Activated CD8-positive, alpha-beta T cell treated with anti-CD3 and anti-CD28 coated beads, Interleukin-2, amount 10 ng/mL, durations not matched to agents 7 days and 5 days (primary cell): ENCODE measurements around the gene RYR2. TPM values are rescaled to one million over a fixed set of nuclear protein-coding genes. Genes with fewer than 3 reads are reported as not detected.

Experiments
- ATAC-seq: fragments of 150-1000 bp; cut with Tn5 transposase; one replicate; pipeline ENCODE4 v1.10.0; 2021; ENCODE audit warnings: moderate library complexity
- CTCF ChIA-PET: fragments of 350-600 bp; sonication (Branson Sonifier 250); formaldehyde crosslinking; loops from one replicate; lab custom pipeline; 2021; ENCODE audit warnings: antibody characterized with exemption; lab: Charles Lee
- POLR2A ChIA-PET: fragments of 350-600 bp; sonication (Branson Sonifier 250); formaldehyde crosslinking; loops from one replicate; lab custom pipeline; 2021; ENCODE audit warnings: antibody characterized with exemption; lab: Charles Lee
- DNase-seq: peaks from one replicate; pipeline ENCODE4 v3.0.0-alpha.2; 2020
- H3K27ac Mint-ChIP-seq: one replicate; pipeline ENCODE4 v1.8.0; 2021; ENCODE audit warnings: mild to moderate bottlenecking, mixed read lengths
- H3K27me3 Mint-ChIP-seq: one replicate; pipeline ENCODE4 v1.8.0; 2021; ENCODE audit warnings: low read depth, mixed read lengths
- H3K36me3 Mint-ChIP-seq: one replicate; pipeline ENCODE4 v1.8.0; 2021; ENCODE audit warnings: low read depth, mixed read lengths
- H3K4me1 Mint-ChIP-seq: one replicate; pipeline ENCODE4 v1.8.0; 2021; ENCODE audit warnings: low read depth, mixed read lengths
- H3K4me3 Mint-ChIP-seq: one replicate; pipeline ENCODE4 v1.8.0; 2021; ENCODE audit warnings: mild to moderate bottlenecking, mixed read lengths
- H3K9me3 Mint-ChIP-seq: one replicate; pipeline ENCODE4 v1.8.0; 2022; ENCODE audit warnings: mixed read lengths; ENCODE audit not compliant: insufficient read depth
- total RNA-seq, 2 experiments: library from RNA; stranded (reverse); gene quantifications; one replicate each; pipeline ENCODE4 v1.2.3, GENCODE V29; 2021

The RYR2 gene
- total RNA-seq, result not detected

DNA sequence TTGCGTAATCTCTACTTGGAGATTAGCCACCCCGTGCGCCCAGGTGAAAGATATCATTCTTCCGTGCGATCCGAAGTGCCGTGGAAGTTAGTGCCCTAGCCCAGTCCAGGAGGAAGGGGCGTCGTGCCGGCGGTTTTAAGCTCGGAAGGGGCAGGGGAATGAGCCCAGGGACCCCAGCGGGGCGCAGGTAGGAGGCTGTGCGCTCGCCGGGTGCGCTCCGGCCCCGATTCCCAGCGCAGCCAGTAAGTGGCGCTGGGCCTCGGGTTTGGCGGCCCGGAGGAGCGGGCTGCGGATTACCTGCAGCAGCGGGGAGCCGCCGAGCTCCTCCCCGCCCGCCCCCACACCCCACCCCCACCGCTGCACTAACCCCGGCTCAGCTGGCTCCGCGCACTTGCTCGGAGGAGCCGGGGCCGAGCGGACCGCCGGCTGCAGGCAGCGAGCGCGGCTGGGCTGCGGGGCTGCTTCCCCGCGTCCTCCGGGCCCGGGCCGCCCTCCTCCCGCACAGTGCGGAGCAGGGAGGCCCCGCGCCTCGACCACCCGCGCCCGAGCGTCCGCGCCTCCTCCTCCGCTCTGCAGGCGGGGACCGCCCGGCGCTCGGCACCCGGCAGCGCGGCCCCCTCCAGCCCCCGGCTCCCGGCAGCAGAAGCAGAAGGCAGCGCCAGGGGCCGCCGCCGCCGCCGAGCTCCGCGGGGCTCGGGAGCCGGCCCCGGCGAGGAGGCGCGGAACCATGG lies at the start of gene RYR2:
Gene RYR2 (plus strand): TSS at position 390 of the 731 bp plus-strand sequence. CDS start 338 bp downstream, at position 728.
- peak; percentile 33 for ATAC-seq
- H3K36me3 Mint-ChIP-seq, result peaks cover 4% of the 10 kb centered on the region
- CTCF ChIA-PET, result no interaction called here
- H3K4me1 Mint-ChIP-seq, result peaks cover 4% of the 10 kb centered on the region
- H3K9me3 Mint-ChIP-seq, result no peaks in the 10 kb centered on the region
- peak within 1 kb of the TSS; percentile 37 for H3K27ac Mint-ChIP-seq
- peak within 1 kb of the TSS; percentile 44 for H3K4me3 Mint-ChIP-seq
- DNase-seq, result no peak
- peaks cover 46% of the 10 kb centered on the region for H3K27me3 Mint-ChIP-seq
- POLR2A ChIA-PET, result no interaction called here

DNA sequence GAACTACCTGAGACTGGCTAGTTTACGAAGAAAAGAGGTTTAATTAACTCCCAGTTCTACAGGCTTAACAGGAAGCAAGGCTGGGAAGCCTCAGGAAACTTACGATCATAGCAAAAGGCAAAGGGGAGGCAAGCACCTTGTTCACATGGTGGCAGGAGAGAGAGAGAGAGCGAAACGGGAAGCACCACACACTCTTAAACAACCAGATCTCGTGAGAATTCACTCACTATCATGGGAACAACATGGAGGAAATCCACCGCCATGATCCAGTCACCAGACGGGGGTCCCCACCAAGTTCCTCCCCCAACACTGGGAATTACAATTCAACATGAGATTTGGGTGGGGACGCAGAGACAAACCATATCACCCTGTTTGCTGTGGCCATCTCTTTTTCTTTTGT lies 49.5 kb upstream of the RYR2 start:
- no peak for DNase-seq
- ChIA-PET POLR2A (no interaction called here), CTCF (no interaction called here)
- Mint-ChIP-seq H3K27ac (no peak overlapping the region), H3K4me1 (no peaks in the 10 kb centered on the region), H3K9me3 (no peaks in the 10 kb centered on the region), H3K36me3 (no peaks in the 10 kb centered on the region), H3K27me3 (peaks cover 2% of the 10 kb centered on the region), H3K4me3 (no peak overlapping the region)
- ATAC-seq, result no peak

DNA sequence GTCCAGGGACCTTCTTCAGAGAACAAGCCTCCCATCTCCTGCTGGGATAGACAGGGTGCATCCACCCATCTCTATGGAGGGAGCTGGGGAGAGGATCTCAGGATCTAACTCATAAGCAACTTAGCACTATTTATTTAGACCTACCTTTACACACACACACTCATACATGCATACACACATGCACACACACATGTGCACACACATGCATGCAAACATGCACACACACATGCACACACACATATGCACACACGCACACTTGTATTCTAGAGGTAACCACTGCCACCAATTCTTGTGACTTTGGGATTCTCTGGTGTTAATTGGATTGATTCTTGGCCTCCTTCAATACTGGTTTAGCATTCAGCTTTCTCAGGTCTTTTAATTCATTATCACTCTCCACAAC lies 47.5 kb upstream of the RYR2 start:
- no peaks in the 10 kb centered on the region for H3K4me1 Mint-ChIP-seq
- no peak for DNase-seq
- no peaks in the 10 kb centered on the region for H3K27me3 Mint-ChIP-seq
- ChIA-PET CTCF (no interaction called here), POLR2A (no interaction called here)
- no peaks in the 10 kb centered on the region for H3K36me3 Mint-ChIP-seq
- H3K4me3 Mint-ChIP-seq, result no peak overlapping the region
- no peak for ATAC-seq
- no peak overlapping the region for H3K27ac Mint-ChIP-seq
- no peaks in the 10 kb centered on the region for H3K9me3 Mint-ChIP-seq

GRCh38 chr1:236997361-236997760 lies 44.6 kb upstream of the RYR2 start:
- CTCF ChIA-PET, result no interaction called here
- no peak for DNase-seq
- Mint-ChIP-seq H3K4me1 (no peaks in the 10 kb centered on the region), H3K36me3 (no peaks in the 10 kb centered on the region), H3K4me3 (no peak overlapping the region), H3K9me3 (no peaks in the 10 kb centered on the region), H3K27ac (no peak overlapping the region), H3K27me3 (no peaks in the 10 kb centered on the region)
- ATAC-seq, result no peak
- POLR2A ChIA-PET, result no interaction called here

DNA sequence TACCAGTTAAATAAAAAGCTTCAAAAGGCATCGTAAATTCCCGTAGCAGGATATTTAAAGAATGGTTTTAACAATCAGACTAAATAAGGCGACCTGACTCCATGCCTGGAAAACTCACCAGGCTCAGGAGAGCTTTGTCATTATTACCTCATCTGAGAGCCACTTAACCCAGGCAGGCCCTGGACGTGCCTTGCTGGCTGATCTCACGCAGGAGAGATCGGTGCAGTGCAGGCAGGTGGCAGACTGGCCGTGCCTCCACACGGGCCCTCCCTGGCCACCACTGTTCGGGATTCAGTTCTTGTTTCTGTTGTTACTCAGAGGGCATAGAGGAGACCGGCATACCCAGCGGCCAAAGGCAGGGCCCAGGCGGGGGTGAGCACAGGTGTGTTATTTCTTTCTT lies 44.1 kb upstream of the RYR2 start:
- CTCF ChIA-PET, result no interaction called here
- H3K36me3 Mint-ChIP-seq, result no peaks in the 10 kb centered on the region
- ATAC-seq (no peak), DNase-seq (no peak)
- no peaks in the 10 kb centered on the region for H3K27me3 Mint-ChIP-seq
- H3K4me1 Mint-ChIP-seq, result no peaks in the 10 kb centered on the region
- no peak overlapping the region for H3K4me3 Mint-ChIP-seq
- no peak overlapping the region for H3K27ac Mint-ChIP-seq
- POLR2A ChIA-PET, result no interaction called here
- no peaks in the 10 kb centered on the region for H3K9me3 Mint-ChIP-seq

- ChIA-PET POLR2A (no interaction called here), CTCF (no interaction called here)
- Mint-ChIP-seq H3K27ac (no peak overlapping the region), H3K4me1 (no peaks in the 10 kb centered on the region), H3K27me3 (no peaks in the 10 kb centered on the region), H3K9me3 (no peaks in the 10 kb centered on the region), H3K4me3 (no peak overlapping the region), H3K36me3 (no peaks in the 10 kb centered on the region)
- DNase-seq (no peak), ATAC-seq (no peak)
These were observed 43.4 kb upstream of the RYR2 start for GRCh38 chr1:236998546-236998945.

GRCh38 chr1:237000191-237000590 lies 41.8 kb upstream of the RYR2 start:
- POLR2A ChIA-PET, result no interaction called here
- Mint-ChIP-seq H3K4me3 (no peak overlapping the region), H3K27ac (no peak overlapping the region), H3K36me3 (no peaks in the 10 kb centered on the region), H3K27me3 (no peaks in the 10 kb centered on the region), H3K9me3 (no peaks in the 10 kb centered on the region), H3K4me1 (no peaks in the 10 kb centered on the region)
- ATAC-seq, result no peak
- DNase-seq, result no peak
- CTCF ChIA-PET, result no interaction called here

DNA sequence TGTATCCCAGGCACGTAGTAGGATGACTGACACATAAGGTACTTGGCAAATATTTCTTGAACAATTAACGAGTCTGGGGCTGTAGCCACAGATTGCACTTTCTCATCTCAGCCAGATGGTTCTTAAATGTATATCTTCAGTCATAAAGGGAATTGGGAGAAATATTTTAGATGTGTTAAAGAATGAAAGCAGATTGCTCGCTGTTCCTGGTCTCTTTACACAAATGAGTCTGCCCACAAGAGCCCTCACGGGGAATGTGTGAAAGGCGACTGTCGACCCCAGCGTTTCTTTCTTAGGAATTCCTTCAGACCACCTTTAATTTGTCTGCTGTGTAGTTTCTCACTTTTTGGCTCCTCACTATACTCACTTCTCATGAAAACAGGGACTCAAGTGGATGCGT lies 38.5 kb upstream of the RYR2 start:
- Mint-ChIP-seq H3K27ac (no peak overlapping the region), H3K36me3 (no peaks in the 10 kb centered on the region), H3K4me1 (no peaks in the 10 kb centered on the region), H3K4me3 (no peak overlapping the region), H3K9me3 (no peaks in the 10 kb centered on the region), H3K27me3 (no peaks in the 10 kb centered on the region)
- ChIA-PET POLR2A (no interaction called here), CTCF (no interaction called here)
- ATAC-seq (no peak), DNase-seq (no peak)

GRCh38 chr1:237004116-237004515 lies 37.9 kb upstream of the RYR2 start, which contains the start of gene MT1HL1:
TSS of gene MT1HL1 (minus strand) at chr1:237004441. CDS start at chr1:237004372, 69 bp downstream.
- H3K36me3 Mint-ChIP-seq, result no peaks in the 10 kb centered on the region
- H3K27me3 Mint-ChIP-seq, result no peaks in the 10 kb centered on the region
- ATAC-seq (no peak), DNase-seq (no peak)
- H3K27ac Mint-ChIP-seq, result no peak within 1 kb of the TSS
- CTCF ChIA-PET, result no interaction called here
- POLR2A ChIA-PET, result no interaction called here
- no peak within 1 kb of the TSS for H3K4me3 Mint-ChIP-seq
- H3K9me3 Mint-ChIP-seq, result no peaks in the 10 kb centered on the region
- no peaks in the 10 kb centered on the region for H3K4me1 Mint-ChIP-seq

- DNase-seq (no peak), ATAC-seq (no peak)
- Mint-ChIP-seq H3K27me3 (no peaks in the 10 kb centered on the region), H3K36me3 (no peaks in the 10 kb centered on the region), H3K4me1 (no peaks in the 10 kb centered on the region), H3K4me3 (no peak overlapping the region), H3K27ac (no peak overlapping the region), H3K9me3 (no peaks in the 10 kb centered on the region)
- CTCF ChIA-PET, result no interaction called here
- POLR2A ChIA-PET, result no interaction called here
These were observed 36.3 kb upstream of the RYR2 start for GRCh38 chr1:237005674-237006073.

DNA sequence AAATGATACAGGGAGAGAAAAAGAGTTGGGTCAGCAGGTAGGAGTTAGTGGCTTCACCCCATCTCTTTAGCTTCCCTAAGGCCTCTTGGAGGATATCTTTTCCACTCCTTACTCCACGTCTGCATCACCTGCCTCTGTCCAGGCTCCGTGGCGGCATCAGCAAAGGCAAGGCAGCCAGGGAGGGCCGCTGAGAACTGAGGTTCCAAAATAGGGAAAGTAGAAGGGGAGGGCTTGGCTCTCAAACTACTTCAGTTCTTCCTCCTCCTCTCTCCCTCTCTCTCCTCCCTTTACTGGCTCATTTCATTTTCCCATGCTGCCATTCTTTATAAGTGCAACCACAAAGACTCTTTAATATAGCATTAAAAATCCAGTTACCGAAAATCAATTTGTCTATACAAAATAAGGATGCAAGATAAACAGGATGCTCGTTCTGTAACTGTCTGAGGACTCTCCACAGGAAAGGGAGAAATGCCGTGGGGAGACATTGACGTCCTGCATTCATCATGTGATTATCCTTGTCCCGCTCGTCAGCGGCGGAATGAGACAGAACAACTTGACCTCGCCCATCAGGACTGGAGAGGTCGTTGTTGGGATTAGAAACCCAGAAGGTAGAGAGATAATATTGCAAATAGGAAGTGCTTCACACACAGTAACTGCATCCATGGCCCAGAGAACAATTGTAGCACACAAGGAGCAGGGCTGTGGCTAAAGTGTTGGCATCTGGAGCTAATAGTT lies 34.7 kb upstream of the RYR2 start:
- Mint-ChIP-seq H3K4me3 (no peak overlapping the region), H3K36me3 (no peaks in the 10 kb centered on the region), H3K27ac (no peak overlapping the region), H3K9me3 (no peaks in the 10 kb centered on the region), H3K27me3 (no peaks in the 10 kb centered on the region), H3K4me1 (no peaks in the 10 kb centered on the region)
- ChIA-PET POLR2A (no interaction called here), CTCF (no interaction called here)
- DNase-seq (no peak), ATAC-seq (no peak)

DNA sequence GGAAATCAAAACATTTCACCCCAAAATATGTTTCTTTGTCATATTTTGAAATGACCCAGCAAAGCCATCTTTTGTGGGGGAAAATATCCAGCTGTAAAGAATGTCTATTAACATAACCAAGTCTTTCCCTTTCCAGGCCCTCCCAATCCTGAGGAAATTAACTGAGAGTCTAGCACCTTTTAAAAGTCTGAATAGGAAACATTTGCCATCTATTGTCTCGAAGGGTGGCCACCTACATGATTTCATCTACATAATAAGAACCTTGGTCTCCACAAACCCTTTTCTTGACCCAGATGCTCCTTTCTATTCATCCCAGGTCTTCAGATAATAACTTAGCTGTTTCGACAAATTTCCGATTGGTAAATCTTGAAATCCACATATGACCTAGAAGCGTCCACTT lies 32.4 kb upstream of the RYR2 start:
- POLR2A ChIA-PET, result no interaction called here
- CTCF ChIA-PET, result no interaction called here
- ATAC-seq, result no peak
- H3K4me1 Mint-ChIP-seq, result no peaks in the 10 kb centered on the region
- no peak overlapping the region for H3K4me3 Mint-ChIP-seq
- no peaks in the 10 kb centered on the region for H3K9me3 Mint-ChIP-seq
- no peaks in the 10 kb centered on the region for H3K36me3 Mint-ChIP-seq
- no peak overlapping the region for H3K27ac Mint-ChIP-seq
- no peak for DNase-seq
- no peaks in the 10 kb centered on the region for H3K27me3 Mint-ChIP-seq
